Karpas-422 (cell line): ENCODE measurements around the gene GNAL. TPM values are rescaled to one million over a fixed set of nuclear protein-coding genes. Genes with fewer than 3 reads are reported as not detected.

Experiments
- DNase-seq: peaks from one replicate; pipeline ENCODE4 v3.0.0-alpha.2; 2015
- H2AFZ ChIP-seq: fragments of 200-600 bp; sonication (generic); 2 replicates; pipeline ENCODE4 v1.6.1; 2014; ENCODE audit warnings: antibody characterized with exemption, low read length, mixed read lengths
- H3K27ac ChIP-seq: fragments of 200-600 bp; sonication (generic); 2 replicates; pipeline ENCODE4 v1.5.1; 2014; ENCODE audit warnings: mild to moderate bottlenecking, low read length, moderate library complexity
- H3K27me3 ChIP-seq: fragments of 200-600 bp; sonication (generic); 2 replicates; pipeline ENCODE4 v1.6.1; 2014; ENCODE audit warnings: low read length, mixed read lengths
- H3K36me3 ChIP-seq: fragments of 200-600 bp; sonication (generic); 2 replicates; pipeline ENCODE4 v1.6.1; 2014; ENCODE audit warnings: low read length, mixed read lengths; ENCODE audit not compliant: insufficient read depth
- H3K4me1 ChIP-seq: fragments of 200-600 bp; sonication (generic); 2 replicates; pipeline ENCODE4 v1.6.1; 2014; ENCODE audit warnings: mild to moderate bottlenecking, low read length, mixed read lengths
- H3K4me2 ChIP-seq: fragments of 200-600 bp; sonication (generic); 2 replicates; pipeline ENCODE4 v1.6.1; 2014; ENCODE audit warnings: low read length, low read depth, mild to moderate bottlenecking; ENCODE audit not compliant: poor library complexity, severe bottlenecking
- H3K4me3 ChIP-seq: fragments of 200-600 bp; sonication (generic); 2 replicates; pipeline ENCODE4 v1.5.1; 2014; ENCODE audit warnings: mild to moderate bottlenecking, antibody characterized with exemption, low read length, mixed read lengths
- H3K79me2 ChIP-seq: fragments of 200-600 bp; sonication (generic); 2 replicates; pipeline ENCODE4 v1.6.1; 2014; ENCODE audit warnings: mild to moderate bottlenecking, low read length, mixed read lengths
- H3K9ac ChIP-seq: fragments of 200-600 bp; sonication (generic); 2 replicates; pipeline ENCODE4 v1.6.0; 2014; ENCODE audit warnings: low read length
- H3K9me2 ChIP-seq: fragments of 200-600 bp; sonication (generic), shearing (Covaris generic); replicated peaks from 2 replicates; pipeline ENCODE4 v1.6.0; 2014; ENCODE audit warnings: mild to moderate bottlenecking, low read length, moderate library complexity; ENCODE audit not compliant: insufficient read depth
- H3K9me3 ChIP-seq: fragments of 300-700, 200-600 bp; sonication (generic); 2 replicates; pipeline ENCODE4 v1.6.1; 2014; ENCODE audit warnings: low read length, mixed read lengths
- H4K20me1 ChIP-seq: fragments of 200-600 bp; sonication (generic); 2 replicates; pipeline ENCODE4 v1.6.1; 2014; ENCODE audit warnings: mild to moderate bottlenecking, antibody characterized with exemption, low read length, low read depth; ENCODE audit not compliant: insufficient read depth
- total RNA-seq: library from RNA; depleted of rRNA; stranded (reverse); fragments of >200 nt; shearing (Covaris generic); gene quantifications from 2 replicates; pipeline ENCODE4 v1.2.3, GENCODE V29; 2014; ENCODE audit warnings: low replicate concordance

The GNAL gene
- total RNA-seq, 1 experiment from 2014 or later, result not detected

- H3K4me3 ChIP-seq, result no peak overlapping the region
- no peak overlapping the region for H2AFZ ChIP-seq
- no peaks in the 10 kb centered on the region for H3K9me3 ChIP-seq
- H3K27me3 ChIP-seq, result no peaks in the 10 kb centered on the region
- no peak for DNase-seq
- H3K79me2 ChIP-seq, result no peaks in the 10 kb centered on the region
- no peak overlapping the region for H3K4me2 ChIP-seq
- H4K20me1 ChIP-seq, result no peaks in the 10 kb centered on the region
- H3K9ac ChIP-seq, result no peak overlapping the region
- no peak overlapping the region for H3K27ac ChIP-seq
- no peaks in the 10 kb centered on the region for H3K36me3 ChIP-seq
- no peaks in the 10 kb centered on the region for H3K9me2 ChIP-seq
- H3K4me1 ChIP-seq, result no peaks in the 10 kb centered on the region
Measured at GRCh38 chr18:11750581-11751310, 61.7 kb downstream of the GNAL start.

- Histone ChIP-seq H3K27ac (no peak overlapping the region), H3K9me2 (no peaks in the 10 kb centered on the region), H3K79me2 (no peaks in the 10 kb centered on the region), H3K9me3 (no peaks in the 10 kb centered on the region), H4K20me1 (no peaks in the 10 kb centered on the region), H3K36me3 (no peaks in the 10 kb centered on the region), H3K4me1 (no peaks in the 10 kb centered on the region), H3K27me3 (no peaks in the 10 kb centered on the region), H3K4me2 (no peak overlapping the region), H3K4me3 (no peak overlapping the region), H2AFZ (no peak overlapping the region), H3K9ac (no peak overlapping the region)
- DNase-seq, result no peak
Measured at GRCh38 chr18:11751341-11752115, 62.5 kb downstream of the GNAL start.

GRCh38 chr18:11752116-11752911, 63.2 kb downstream of the GNAL start:
- Histone ChIP-seq H3K9me3 (no peaks in the 10 kb centered on the region), H2AFZ (no peak overlapping the region), H3K79me2 (no peaks in the 10 kb centered on the region), H3K4me3 (no peak overlapping the region), H3K9me2 (no peaks in the 10 kb centered on the region), H3K36me3 (no peaks in the 10 kb centered on the region), H4K20me1 (no peaks in the 10 kb centered on the region), H3K27me3 (no peaks in the 10 kb centered on the region), H3K27ac (no peak overlapping the region), H3K9ac (no peak overlapping the region), H3K4me2 (no peak overlapping the region), H3K4me1 (no peaks in the 10 kb centered on the region)
- no peak for DNase-seq

GRCh38 chr18:11754979-11755378, 65.9 kb downstream of the GNAL start:
- Histone ChIP-seq H2AFZ (no peak overlapping the region), H3K36me3 (no peaks in the 10 kb centered on the region), H3K4me3 (no peak overlapping the region), H3K4me1 (no peaks in the 10 kb centered on the region), H3K4me2 (no peak overlapping the region), H3K9ac (no peak overlapping the region), H3K9me3 (no peaks in the 10 kb centered on the region), H4K20me1 (no peaks in the 10 kb centered on the region), H3K27ac (no peak overlapping the region), H3K9me2 (no peaks in the 10 kb centered on the region), H3K27me3 (no peaks in the 10 kb centered on the region), H3K79me2 (no peaks in the 10 kb centered on the region)
- no peak for DNase-seq

DNA sequence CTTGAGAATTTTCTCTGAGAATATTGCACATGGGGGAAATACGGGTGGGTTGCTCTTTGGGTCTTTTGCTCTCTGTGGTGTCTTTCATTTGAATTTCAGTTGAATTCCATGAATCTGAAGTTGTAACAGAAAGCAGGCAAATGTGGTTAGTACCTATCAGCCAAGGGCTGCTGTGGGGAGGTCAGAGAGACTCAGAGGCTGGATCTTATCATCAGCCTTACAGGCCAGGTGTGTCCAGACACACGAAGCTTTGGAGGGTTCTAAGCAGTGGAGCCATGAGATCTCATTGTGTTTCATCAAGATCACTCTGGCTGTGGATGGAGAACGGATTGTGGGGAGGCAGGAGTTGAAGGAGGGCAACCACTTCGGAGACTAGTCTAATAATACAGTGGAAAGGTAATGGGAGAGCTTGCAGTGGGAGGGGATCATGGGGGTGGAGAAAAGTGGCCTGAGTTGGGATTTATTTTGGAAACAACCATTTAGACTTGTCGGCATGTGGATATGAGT, 68.1 kb downstream of the GNAL start:
- H3K9ac ChIP-seq, result no peak overlapping the region
- no peaks in the 10 kb centered on the region for H3K79me2 ChIP-seq
- no peaks in the 10 kb centered on the region for H3K27me3 ChIP-seq
- no peak for DNase-seq
- H4K20me1 ChIP-seq, result no peaks in the 10 kb centered on the region
- H3K4me2 ChIP-seq, result no peak overlapping the region
- H2AFZ ChIP-seq, result no peak overlapping the region
- H3K4me1 ChIP-seq, result no peaks in the 10 kb centered on the region
- no peak overlapping the region for H3K4me3 ChIP-seq
- H3K27ac ChIP-seq, result no peak overlapping the region
- no peaks in the 10 kb centered on the region for H3K9me3 ChIP-seq
- no peaks in the 10 kb centered on the region for H3K9me2 ChIP-seq
- no peaks in the 10 kb centered on the region for H3K36me3 ChIP-seq

DNA sequence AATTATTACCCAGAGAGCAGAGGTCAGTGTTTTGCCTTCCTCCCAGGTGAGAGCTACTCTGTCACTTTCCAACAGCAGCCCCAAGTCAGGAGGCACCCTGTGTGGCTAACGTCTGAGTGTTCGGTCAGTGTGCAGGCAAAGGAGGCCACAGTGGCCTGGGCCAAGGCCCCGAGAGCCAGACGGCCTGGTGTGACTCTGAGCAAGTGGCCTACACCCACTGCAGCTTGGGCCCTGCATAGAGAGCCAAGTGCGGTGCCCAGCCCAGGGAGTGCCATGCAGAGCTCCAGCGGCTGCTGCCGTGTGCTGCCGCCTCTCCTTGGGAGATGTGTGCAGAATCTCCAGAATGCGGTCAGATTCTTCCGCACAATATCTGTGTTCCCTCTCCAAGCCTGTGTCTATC, 70.4 kb downstream of the GNAL start:
- no peak overlapping the region for H2AFZ ChIP-seq
- H3K36me3 ChIP-seq, result no peaks in the 10 kb centered on the region
- no peaks in the 10 kb centered on the region for H3K9me3 ChIP-seq
- H3K4me2 ChIP-seq, result no peak overlapping the region
- H3K79me2 ChIP-seq, result no peaks in the 10 kb centered on the region
- no peak overlapping the region for H3K9ac ChIP-seq
- DNase-seq, result no peak
- no peaks in the 10 kb centered on the region for H3K27me3 ChIP-seq
- H4K20me1 ChIP-seq, result no peaks in the 10 kb centered on the region
- H3K4me1 ChIP-seq, result no peaks in the 10 kb centered on the region
- no peak overlapping the region for H3K27ac ChIP-seq
- H3K4me3 ChIP-seq, result no peak overlapping the region
- no peaks in the 10 kb centered on the region for H3K9me2 ChIP-seq

GRCh38 chr18:11760498-11761167, 71.6 kb downstream of the GNAL start:
- no peak overlapping the region for H3K9ac ChIP-seq
- H2AFZ ChIP-seq, result no peak overlapping the region
- H3K27ac ChIP-seq, result no peak overlapping the region
- H3K9me3 ChIP-seq, result no peaks in the 10 kb centered on the region
- no peaks in the 10 kb centered on the region for H3K79me2 ChIP-seq
- no peaks in the 10 kb centered on the region for H3K27me3 ChIP-seq
- H3K9me2 ChIP-seq, result no peaks in the 10 kb centered on the region
- DNase-seq, result no peak
- H4K20me1 ChIP-seq, result no peaks in the 10 kb centered on the region
- no peak overlapping the region for H3K4me3 ChIP-seq
- H3K4me2 ChIP-seq, result no peak overlapping the region
- H3K4me1 ChIP-seq, result no peaks in the 10 kb centered on the region
- H3K36me3 ChIP-seq, result no peaks in the 10 kb centered on the region
